Panc1 (cell line): ENCODE measurements around the gene SPARCL1. TPM values are rescaled to one million over a fixed set of nuclear protein-coding genes. Genes with fewer than 3 reads are reported as not detected.
"Not testable (repeated sequence)": the region's sequence is repeated elsewhere in the genome, so short reads cannot be mapped to it uniquely, and the experiment has no call there.

Source experiments
- ATAC-seq: fragments of 200-7000 bp; cut with Tn5 transposase; 2 replicates; pipeline ENCODE4 v1.9.1; 2020; ENCODE audit warnings: mild to moderate bottlenecking, moderate library complexity
- BruUV-seq: library from RNA; stranded (reverse); fragments of 400-500 nt; replicated peaks from 2 replicates; lab custom pipeline; 2021; lab: Mats Ljungman, UMichigan
- CTCF ChIA-PET: fragments of 300-600 bp; sonication (Branson Sonifier 250); formaldehyde crosslinking; loops from one replicate; lab custom pipeline; 2022; ENCODE audit warnings: antibody characterized with exemption; lab: Charles Lee
- POLR2A ChIA-PET: fragments of 300-600 bp; sonication (Branson Sonifier 250); formaldehyde crosslinking; loops from one replicate; lab custom pipeline; 2022; ENCODE audit warnings: antibody characterized with exemption; lab: Charles Lee
- DNase-seq: peaks from one replicate; pipeline ENCODE4 v3.0.0-alpha.2; 2010; ENCODE audit warnings: low read depth, low spot score
- H3K27ac ChIP-seq: 2 replicates; pipeline ENCODE4 v1.5.1; 2011; ENCODE audit warnings: mild to moderate bottlenecking, low read length, inconsistent platforms
- H3K27me3 ChIP-seq: fragments of 200-500 bp; sonication (Bioruptor generic); 2 replicates; pipeline ENCODE4 v1.6.0; 2014; ENCODE audit warnings: low read length, inconsistent platforms; ENCODE audit not compliant: control insufficient read depth, insufficient read depth
- H3K36me3 ChIP-seq: fragments of 200-500 bp; sonication (Bioruptor generic); 2 replicates; pipeline ENCODE4 v1.5.1; 2014; ENCODE audit warnings: inconsistent platforms, mild to moderate bottlenecking, low read length, moderate library complexity; ENCODE audit not compliant: control insufficient read depth, insufficient read depth
- H3K4me1 ChIP-seq: 2 replicates; pipeline ENCODE4 v1.5.1; 2011; ENCODE audit warnings: inconsistent platforms, mild to moderate bottlenecking, low read length, moderate library complexity; ENCODE audit not compliant: control insufficient read depth, insufficient read depth
- H3K4me3 ChIP-seq, 2 experiments: 2 replicates each; pipeline ENCODE4 v1.5.1; 2011 to 2012; ENCODE audit warnings: low read depth in 2 of 2, low read length in 2 of 2, mild to moderate bottlenecking in 2 of 2, inconsistent platforms in 1 of 2, moderate library complexity in 1 of 2
- H3K9me3 ChIP-seq: fragments of 200-500 bp; sonication (Bioruptor generic); 2 replicates; pipeline ENCODE4 v1.5.1; 2014; ENCODE audit warnings: low read depth, mild to moderate bottlenecking, inconsistent platforms, low read length, moderate library complexity; ENCODE audit not compliant: control insufficient read depth, insufficient read depth
- CTCF ChIP-seq: fragments of 450-650 bp; IDR thresholded peaks from 2 replicates; pipeline ENCODE4 v1.5.1; 2017; ENCODE audit warnings: mild to moderate bottlenecking
- POLR2AphosphoS5 ChIP-seq: IDR thresholded peaks from 2 replicates; pipeline ENCODE4 v1.6.1; 2012; ENCODE audit warnings: mild to moderate bottlenecking, low read depth, low read length, moderate library complexity
- REST ChIP-seq, 2 experiments: IDR thresholded peaks; 2 replicates each; pipeline ENCODE4 v1.6.1; 2011 to 2012; ENCODE audit warnings: low read depth in 2 of 2, control low read depth in 1 of 2, low read length in 1 of 2, mild to moderate bottlenecking in 1 of 2, moderate library complexity in 1 of 2; ENCODE audit not compliant: insufficient read depth in 1 of 2
- SIN3A ChIP-seq: IDR thresholded peaks from 2 replicates; pipeline ENCODE4 v1.6.1; 2012; ENCODE audit warnings: low read depth, mild to moderate bottlenecking, low read length, moderate library complexity, borderline replicate concordance; ENCODE audit not compliant: insufficient read depth
- TCF7L2 ChIP-seq: IDR thresholded peaks from 2 replicates; pipeline ENCODE4 v1.6.1; 2011; ENCODE audit warnings: mild to moderate bottlenecking, low read depth, low read length, inconsistent platforms
- in situ Hi-C: cut with HindIII; loops from 2 replicates; pipeline ENCODE4 v1.10.0; 2016; ENCODE audit warnings: low sequenced_read_pairs, low pct_unique_long_range_greater_than_20kb
- intact Hi-C: fragments of 100-400 bp; cut with micrococcal nuclease; formaldehyde crosslinking; loops from one replicate; pipeline ENCODE4 v1.10.0; 2022; ENCODE audit not compliant: unreplicated experiment
- total RNA-seq: library from RNA; stranded (reverse); gene quantifications from one replicate; pipeline ENCODE4 v1.2.1, GENCODE V29; 2021; ENCODE audit not compliant: unreplicated experiment

SPARCL1 gene
- total RNA-seq, 1 experiment from 2014 or later: 0.57 TPM

- CTCF ChIA-PET: no interaction called here
- in situ Hi-C loops: no loop called here
Observed at GRCh38 chr4:87489678-87490077, 39.5 kb downstream of the SPARCL1 start.

GRCh38 chr4:87488666-87489065 is 40.5 kb downstream of the SPARCL1 start:
- DNase-seq, H3K4me3 ChIP-seq, POLR2A ChIA-PET, H3K4me1 ChIP-seq, BruUV-seq, in situ Hi-C loops, CTCF ChIA-PET, intact Hi-C loops, H3K9me3 ChIP-seq, H3K27ac ChIP-seq, H3K36me3 ChIP-seq, ATAC-seq, H3K27me3 ChIP-seq: not testable (repeated sequence)

More at GRCh38 chr4:87489678-87490077, 39.5 kb downstream of the SPARCL1 start:
- Histone ChIP-seq H3K27ac (no peak overlapping the region), H3K9me3 (no peaks in the 10 kb centered on the region), H3K4me1 (no peaks in the 10 kb centered on the region), H3K4me3 (no peak overlapping the region), H3K27me3 (no peaks in the 10 kb centered on the region), H3K36me3 (no peaks in the 10 kb centered on the region)
- POLR2A ChIA-PET: no interaction called here
- ATAC-seq: no peak
- TF ChIP-seq POLR2AphosphoS5 (no peak), REST (IDR thresholded peaks at IDR 0.05; ENCODE audit: insufficient read depth in 1 of 2, low read depth in 2 of 2, low read length in 1 of 2) (no peak), CTCF (no peak), SIN3A (no peak), TCF7L2 (no peak)
- BruUV-seq: no TSS peak
- intact Hi-C loops: no loop called here
- DNase-seq: no peak

- H3K27ac ChIP-seq, H3K36me3 ChIP-seq, in situ Hi-C loops, POLR2A ChIA-PET, H3K4me3 ChIP-seq, CTCF ChIA-PET, intact Hi-C loops, BruUV-seq, H3K27me3 ChIP-seq, DNase-seq, H3K9me3 ChIP-seq, H3K4me1 ChIP-seq, ATAC-seq: not testable (repeated sequence)
Observed at GRCh38 chr4:87483247-87483646, 45.9 kb downstream of the SPARCL1 start.
